Neural cell (in vitro differentiated cells): ENCODE data around the gene ZNF197. TPM values are rescaled to one million over a fixed set of nuclear protein-coding genes. Genes with fewer than 3 reads are reported as not detected.

Experiments used
- MXI1 ChIP-seq: fragments of 450-650 bp; conservative IDR thresholded peaks from 2 replicates; pipeline ENCODE4 v1.6.1; 2014; ENCODE audit warnings: antibody characterized with exemption, mild to moderate bottlenecking; ENCODE audit not compliant: poor library complexity, severe bottlenecking
- TAF1 ChIP-seq: IDR thresholded peaks from 2 replicates; pipeline ENCODE4 v1.6.1; 2012; ENCODE audit warnings: low read depth
- polyA plus RNA-seq: library from polyadenylated mRNA; depleted of rRNA; stranded (reverse); fragments of >200 nt; gene quantifications from 2 replicates; pipeline ENCODE4 v1.2.3, GENCODE V29; 2014

ZNF197 gene
- polyA plus RNA-seq, 1 donor from 2014 or later: 64.1 TPM

DNA sequence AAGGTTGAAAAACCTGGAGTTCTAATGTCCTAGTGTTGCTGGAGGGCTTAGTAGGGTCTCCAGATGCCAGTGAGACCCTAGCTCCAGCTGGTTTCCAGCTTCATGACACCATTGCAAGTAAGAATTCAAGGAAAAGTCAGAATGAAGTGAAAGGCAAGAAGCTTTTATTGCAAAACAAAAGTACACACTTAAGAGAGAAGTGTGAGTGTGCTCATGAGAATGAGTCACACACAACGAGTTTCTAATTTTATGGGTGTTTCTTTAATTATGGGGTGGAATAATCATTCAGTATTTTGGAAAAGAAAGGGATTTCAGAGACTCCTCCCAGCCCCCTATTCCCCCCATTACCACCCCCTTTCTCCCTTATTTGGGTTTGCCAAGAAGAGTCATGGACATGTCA is 63.1 kb downstream of the ZNF197 start (continued):
- no peak for TF ChIP-seq TAF1
- no peak for TF ChIP-seq MXI1

Other genes starting within 250 kb of the ZNF197 start
- 15.8 and 19.0 TPM in 2 replicates for gene ZNF445, start 147.4 kb upstream of the ZNF197 start, polyA plus RNA-seq
- gene ZKSCAN7, start 69.8 kb upstream of the ZNF197 start, polyA plus RNA-seq: 23.9 and 25.9 TPM in 2 replicates
- gene ZNF660, start 40.1 kb upstream of the ZNF197 start, polyA plus RNA-seq: 8.1 and 9.4 TPM in 2 replicates
- gene ZNF35, start 23.7 kb downstream of the ZNF197 start, polyA plus RNA-seq: 10.3 and 14.9 TPM in 2 replicates
- 14.3 and 16.0 TPM in 2 replicates for gene ZNF502, start 87.6 kb downstream of the ZNF197 start, polyA plus RNA-seq
- 5.6 and 7.3 TPM in 2 replicates for gene ZNF501, start 104.6 kb downstream of the ZNF197 start, polyA plus RNA-seq
- 17.6 and 18.4 TPM in 2 replicates for gene KIAA1143, start 136.6 kb downstream of the ZNF197 start, polyA plus RNA-seq
- gene KIF15, start 136.8 kb downstream of the ZNF197 start, polyA plus RNA-seq: 1.2 and 5.8 TPM in 2 replicates
- gene TMEM42, start 236.9 kb downstream of the ZNF197 start, polyA plus RNA-seq: 15.1 and 18.2 TPM in 2 replicates
- gene TGM4, start 249.6 kb downstream of the ZNF197 start, polyA plus RNA-seq: not detected in 2 replicates